CD4-positive, alpha-beta T cell treated with Interleukin-2 at 100 ng/mL for 4 hours (primary cell): ENCODE data around the gene USP6NL.

Experiments used
- DNase-seq: peaks from one replicate; pipeline ENCODE4 v3.0.0-alpha.2; 2020; ENCODE audit warnings: low spot score

USP6NL gene

GRCh38 chr10:11616021-11616420 is 4.6 kb upstream of the USP6NL start:
- no peak for DNase-seq

- no peak for DNase-seq
These were observed 3.9 kb upstream of the USP6NL start for GRCh38 chr10:11615396-11615795.

- DNase-seq: no peak
These were observed 861 bp upstream of the USP6NL start for GRCh38 chr10:11612021-11613001.

GRCh38 chr10:11610826-11611247 is 613 bp downstream of the USP6NL start:
- DNase-seq: no peak

- no peak for DNase-seq
These were observed 1.2 kb downstream of the USP6NL start for GRCh38 chr10:11610166-11610825.

GRCh38 chr10:11609492-11610093 is 1.9 kb downstream of the USP6NL start:
- no peak for DNase-seq

- DNase-seq: no peak
These were observed 2.4 kb downstream of the USP6NL start for GRCh38 chr10:11609052-11609451.

- no peak for DNase-seq
These were observed 3.1 kb downstream of the USP6NL start for GRCh38 chr10:11608159-11609013.

GRCh38 chr10:11605807-11606408 is 5.5 kb downstream of the USP6NL start:
- no peak for DNase-seq

- DNase-seq: no peak
These were observed 6.4 kb downstream of the USP6NL start for GRCh38 chr10:11604865-11605650.

- DNase-seq: no peak
These were observed 7.7 kb downstream of the USP6NL start for GRCh38 chr10:11603741-11604140.

- no peak for DNase-seq
These were observed 8.4 kb downstream of the USP6NL start for GRCh38 chr10:11602919-11603523.

GRCh38 chr10:11602358-11602757 is 9.1 kb downstream of the USP6NL start:
- DNase-seq: no peak

- no peak for DNase-seq
These were observed 9.8 kb downstream of the USP6NL start for GRCh38 chr10:11601670-11602069.

GRCh38 chr10:11600280-11600679 is 11.2 kb downstream of the USP6NL start:
- no peak for DNase-seq

GRCh38 chr10:11598712-11599397 is 12.6 kb downstream of the USP6NL start:
- no peak for DNase-seq

GRCh38 chr10:11597470-11597869 is 14.0 kb downstream of the USP6NL start:
- no peak for DNase-seq

GRCh38 chr10:11595395-11595692 is 16.1 kb downstream of the USP6NL start:
- DNase-seq: no peak

- DNase-seq: no peak
These were observed 16.7 kb downstream of the USP6NL start for GRCh38 chr10:11594589-11595394.
